IMR-90 (cell line): Measurements from ENCODE around the gene COX8A. TPM values are rescaled to one million over a fixed set of nuclear protein-coding genes. Genes with fewer than 3 reads are reported as not detected.
A peak's percentile ranks its signal among the peaks of the same experiment; 100 is the strongest.

Source experiments
- ATAC-seq: fragments of 200-7000 bp; cut with Tn5 transposase; 2 replicates; pipeline ENCODE4 v1.9.1; 2020; ENCODE audit warnings: low read depth, mild to moderate bottlenecking, moderate library complexity
- BruUV-seq: library from RNA; stranded (reverse); fragments of 400-500 nt; replicated peaks from 2 replicates; lab custom pipeline; 2021; lab: Mats Ljungman, UMichigan
- CTCF ChIA-PET: fragments of 300-600 bp; formaldehyde crosslinking; extraction: SDS; loops from one replicate; lab custom pipeline; 2021; ENCODE audit warnings: antibody characterized with exemption; lab: Yijun Ruan, JAX
- POLR2A ChIA-PET: fragments of 300-600 bp; sonication (Branson Sonifier 250); formaldehyde crosslinking; loops from one replicate; lab custom pipeline; 2022; ENCODE audit warnings: antibody characterized with exemption; ENCODE audit not compliant: unreplicated experiment; lab: Charles Lee
- DNase-seq: peaks from one replicate; pipeline ENCODE4 v3.0.0; 2013
- H2AFZ ChIP-seq: replicated peaks from 2 replicates; pipeline ENCODE3; 2013; ENCODE audit warnings: low read length, mild to moderate bottlenecking; ENCODE audit not compliant: poor library complexity
- H2AK5ac ChIP-seq: 2 replicates; pipeline ENCODE4 v1.6.1; 2013; ENCODE audit warnings: low read depth, low read length, inconsistent platforms
- H2AK9ac ChIP-seq: replicated peaks from 2 replicates; pipeline ENCODE3; 2013; ENCODE audit warnings: mild to moderate bottlenecking, low read depth, low read length, moderate library complexity; ENCODE audit not compliant: poor library complexity
- H2BK120ac ChIP-seq: 2 replicates; pipeline ENCODE4 v1.6.1; 2013; ENCODE audit warnings: low read depth, low read length, inconsistent platforms
- H2BK15ac ChIP-seq: 3 replicates; pipeline ENCODE4 v1.6.1; 2013; ENCODE audit warnings: low read depth, low read length, inconsistent platforms
- H2BK20ac ChIP-seq: 2 replicates; pipeline ENCODE4 v1.6.1; 2013; ENCODE audit warnings: low read depth, mild to moderate bottlenecking, inconsistent platforms, low read length, moderate library complexity
- H2BK5ac ChIP-seq: 2 replicates; pipeline ENCODE4 v1.6.1; 2013; ENCODE audit warnings: mild to moderate bottlenecking, low read depth, low read length, inconsistent platforms; ENCODE audit not compliant: poor library complexity, severe bottlenecking
- H3K14ac ChIP-seq: replicated peaks from 2 replicates; pipeline ENCODE4 v1.6.1; 2013; ENCODE audit warnings: low read depth, low read length, inconsistent platforms
- H3K18ac ChIP-seq: 2 replicates; pipeline ENCODE4 v1.6.1; 2013; ENCODE audit warnings: low read depth, low read length, control low read depth
- H3K23ac ChIP-seq: 2 replicates; pipeline ENCODE4 v1.6.1; 2013; ENCODE audit warnings: low read depth, low read length, inconsistent platforms
- H3K27ac ChIP-seq: 2 replicates; pipeline ENCODE4 v1.5.1; 2013; ENCODE audit warnings: mild to moderate bottlenecking, control low read depth, low read length; ENCODE audit not compliant: insufficient read depth
- H3K27me3 ChIP-seq: 2 replicates; pipeline ENCODE4 v1.6.1; 2013; ENCODE audit warnings: low read length; ENCODE audit not compliant: control insufficient read depth, insufficient read depth
- H3K36me3 ChIP-seq: 2 replicates; pipeline ENCODE4 v1.6.1; 2013; ENCODE audit warnings: low read length, mixed read lengths; ENCODE audit not compliant: control insufficient read depth, insufficient read depth
- H3K4ac ChIP-seq: 2 replicates; pipeline ENCODE4 v1.6.1; 2013; ENCODE audit warnings: low read depth, low read length, inconsistent platforms
- H3K4me1 ChIP-seq: 2 replicates; pipeline ENCODE4 v1.6.1; 2013; ENCODE audit warnings: low read length, mixed read lengths; ENCODE audit not compliant: control insufficient read depth, insufficient read depth
- H3K4me2 ChIP-seq: 2 replicates; pipeline ENCODE4 v1.6.1; 2013; ENCODE audit warnings: low read depth, mild to moderate bottlenecking, control low read depth, low read length, moderate library complexity
- H3K4me3 ChIP-seq: 2 replicates; pipeline ENCODE4 v1.5.1; 2013; ENCODE audit warnings: low read depth, mild to moderate bottlenecking, control low read depth, low read length, moderate library complexity; ENCODE audit not compliant: insufficient read depth
- H3K56ac ChIP-seq: 2 replicates; pipeline ENCODE4 v1.6.1; 2013; ENCODE audit warnings: low read length, inconsistent platforms; ENCODE audit not compliant: insufficient read depth; ENCODE audit errors: extremely low read depth
- H3K79me1 ChIP-seq, 2 experiments: 2 replicates each; pipeline ENCODE4 v1.6.1; 2013; ENCODE audit warnings: low read length in 2 of 2, inconsistent platforms in 1 of 2, low read depth in 1 of 2
- H3K9ac ChIP-seq: 2 replicates; pipeline ENCODE4 v1.6.1; 2013; ENCODE audit warnings: low read depth, low read length, control low read depth
- H3K9me1 ChIP-seq: 2 replicates; pipeline ENCODE4 v1.6.1; 2013; ENCODE audit warnings: low read length, inconsistent platforms; ENCODE audit not compliant: insufficient read depth
- H3K9me3 ChIP-seq: 2 replicates; pipeline ENCODE4 v1.6.1; 2013; ENCODE audit warnings: low read length; ENCODE audit not compliant: control insufficient read depth, insufficient read depth
- H4K20me1 ChIP-seq: 2 replicates; pipeline ENCODE4 v1.6.1; 2013; ENCODE audit warnings: low read length, inconsistent platforms; ENCODE audit not compliant: insufficient read depth
- H4K5ac ChIP-seq: 2 replicates; pipeline ENCODE4 v1.6.1; 2013; ENCODE audit warnings: mild to moderate bottlenecking, low read depth, low read length, control low read depth
- H4K8ac ChIP-seq, 2 experiments: 2 replicates each; pipeline ENCODE4 v1.6.1; 2013; ENCODE audit warnings: low read depth in 2 of 2, low read length in 2 of 2, control low read depth in 1 of 2, inconsistent platforms in 1 of 2
- H4K91ac ChIP-seq: 2 replicates; pipeline ENCODE4 v1.6.1; 2013; ENCODE audit warnings: low read depth, low read length, inconsistent platforms; ENCODE audit not compliant: insufficient read depth
- BHLHE40 ChIP-seq: fragments of 150-350 bp; IDR thresholded peaks from 2 replicates; pipeline ENCODE4 v1.6.1; 2016; ENCODE audit warnings: mild to moderate bottlenecking, low read depth, low read length
- CEBPB ChIP-seq: IDR thresholded peaks from 2 replicates; pipeline ENCODE4 v1.6.1; 2012; ENCODE audit warnings: low read depth, low read length, improper control_type of control experiment
- CHD1 ChIP-seq: IDR thresholded peaks from 2 replicates; pipeline ENCODE4 v1.6.1; 2012; ENCODE audit warnings: low read depth, low read length, improper control_type of control experiment
- ELK1 ChIP-seq: fragments of 150-350 bp; IDR thresholded peaks from 2 replicates; pipeline ENCODE4 v1.6.1; 2016; ENCODE audit warnings: low read depth, mild to moderate bottlenecking, low read length, moderate library complexity, borderline replicate concordance
- FOS ChIP-seq: fragments of 150-350 bp; IDR thresholded peaks from 2 replicates; pipeline ENCODE4 v1.6.1; 2016; ENCODE audit warnings: low read depth, low read length
- MAFK ChIP-seq: IDR thresholded peaks from 2 replicates; pipeline ENCODE4 v1.6.1; 2012; ENCODE audit warnings: low read depth, low read length, improper control_type of control experiment
- MXI1 ChIP-seq: IDR thresholded peaks from 2 replicates; pipeline ENCODE4 v1.6.1; 2012; ENCODE audit warnings: low read depth, mild to moderate bottlenecking, low read length, moderate library complexity, borderline replicate concordance
- NFE2L2 ChIP-seq: fragments of 150-350 bp; IDR thresholded peaks from 2 replicates; pipeline ENCODE4 v1.6.1; 2016; ENCODE audit warnings: low read depth, mild to moderate bottlenecking, low read length
- POLR2A ChIP-seq: IDR thresholded peaks from 2 replicates; pipeline ENCODE4 v1.6.1; 2012; ENCODE audit warnings: mild to moderate bottlenecking, low read depth, low read length
- RAD21 ChIP-seq: IDR thresholded peaks from 2 replicates; pipeline ENCODE4 v1.6.1; 2012; ENCODE audit warnings: low read length, improper control_type of control experiment
- RCOR1 ChIP-seq: IDR thresholded peaks from 2 replicates; pipeline ENCODE4 v1.6.1; 2012; ENCODE audit warnings: mild to moderate bottlenecking, low read length, improper control_type of control experiment; ENCODE audit not compliant: insufficient replicate concordance
- RFX5 ChIP-seq: IDR thresholded peaks from 2 replicates; pipeline ENCODE4 v1.8.0; 2012; ENCODE audit warnings: low read depth, mild to moderate bottlenecking, low read length, moderate library complexity
- SMC3 ChIP-seq: fragments of 150-350 bp; IDR thresholded peaks from 2 replicates; pipeline ENCODE4 v1.6.1; 2016; ENCODE audit warnings: low read depth, mild to moderate bottlenecking, antibody characterized with exemption, low read length, moderate library complexity
- WGBS, 2 experiments: methylation state at CpG; one replicate each; pipeline versions ENCODE4 v1.1.5 to v1.1.7; 2013; ENCODE audit warnings: missing lambda C conversion rate in 2 of 2; ENCODE audit not compliant: insufficient read length in 1 of 2; ENCODE audit errors: extremely low coverage in 2 of 2; 5-methylcytosine and 5-hydroxymethylcytosine counted together
- dilution Hi-C: fragments of 300-500 bp; cut with HindIII; formaldehyde crosslinking; loops from one replicate; pipeline ENCODE4 v1.14.3; 2018; ENCODE audit warnings: low sequenced_read_pairs; ENCODE audit not compliant: unreplicated experiment
- in situ Hi-C: fragments of 300-500 bp; cut with MboI; formaldehyde crosslinking; loops from 3 replicates; pipeline ENCODE4 v1.14.3; 2019; ENCODE audit warnings: low sequenced_read_pairs, inconsistent platforms, mixed read lengths
- intact Hi-C: fragments of 100-400 bp; cut with micrococcal nuclease; formaldehyde crosslinking; loops from 2 replicates; pipeline ENCODE4 v1.10.0; 2022
- polyA plus RNA-seq, 3 experiments: library from polyadenylated mRNA; depleted of rRNA; stranded (reverse); fragments of >200 nt; gene quantifications; 2 replicates each; pipeline ENCODE4 v1.2.3, GENCODE V29; 2012; ENCODE audit warnings: low replicate concordance in 1 of 3
- total RNA-seq: library from RNA; depleted of rRNA; stranded (reverse); fragments of >200 nt; gene quantifications from 2 replicates; pipeline ENCODE4 v1.2.3, GENCODE V29; 2012
- TF ChIP-seq, protein P1 (sequence below): conservative IDR thresholded peaks from 2 replicates; pipeline ENCODE4 v1.5.1; 2012; ENCODE audit warnings: mild to moderate bottlenecking, low read depth, low read length, improper control_type of control experiment
- TF ChIP-seq, protein P2 (sequence below): fragments of 150-350 bp; IDR thresholded peaks from 2 replicates; pipeline ENCODE4 v1.6.1; 2017; ENCODE audit warnings: mild to moderate bottlenecking, antibody characterized with exemption, low read length, low read depth

Gene COX8A
- total and polyA plus RNA-seq, 2 of the 4 experiments (the other 2 are of a cell fraction): 250 to 598 TPM

DNA sequence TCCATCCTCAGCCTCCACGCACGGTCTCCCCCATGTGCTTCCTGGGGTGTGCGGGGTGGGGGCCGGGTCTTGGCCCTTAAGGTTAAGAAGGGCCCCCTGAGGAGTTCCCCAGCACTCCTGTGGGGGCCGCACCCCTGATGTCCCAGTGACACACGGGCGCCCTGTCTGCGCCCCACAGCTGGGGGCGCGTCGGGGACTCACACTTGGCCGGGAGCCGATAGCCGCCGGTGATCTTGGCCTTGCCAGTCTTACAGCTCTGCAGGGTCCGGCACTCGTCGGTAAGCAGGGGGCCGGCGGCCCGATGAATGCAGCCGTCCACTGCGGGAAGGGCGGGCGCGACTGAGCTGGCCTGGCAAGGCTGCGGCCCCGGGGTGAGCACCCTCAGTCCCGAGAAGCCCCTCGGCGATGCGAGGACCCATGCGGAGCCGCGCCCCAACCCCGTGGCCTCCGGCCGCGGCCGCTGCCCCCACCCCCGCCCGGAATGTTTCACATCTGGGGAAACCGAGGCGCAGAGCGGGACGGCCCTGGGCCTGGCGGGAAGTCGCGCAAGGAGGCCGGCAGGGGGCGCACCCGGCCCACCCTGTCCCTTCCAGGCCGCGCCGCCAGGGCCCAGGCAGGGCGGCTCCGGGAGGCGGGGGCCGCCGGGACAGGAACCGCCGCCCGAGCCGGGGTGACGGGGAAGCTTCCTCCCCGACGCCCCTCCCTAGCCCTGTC lies 25.8 kb downstream of the COX8A start:
- Histone ChIP-seq H3K23ac (no peak overlapping the region), H2BK20ac (no peak overlapping the region), H2BK15ac (no peak overlapping the region), H3K9me1 (0 out of 2 replicates have a peak, but pooled peaks cover 3% of the 10 kb centered on the region), H4K8ac (peak overlapping the region in 1 of 2 experiments; percentile 40; a peak in 1 of 4 replicates), H3K9me3 (no peaks in the 10 kb centered on the region), H3K9ac (no peak overlapping the region), H3K18ac (no peak overlapping the region), H3K27me3 (no peaks in the 10 kb centered on the region), H4K5ac (no peak overlapping the region), H4K91ac (no peak overlapping the region), H3K4me2 (no peak overlapping the region), H3K4me3 (no peak overlapping the region), H4K20me1 (peaks cover 17% of the 10 kb centered on the region), H2AFZ (peak overlapping the region; percentile 81), H2BK120ac (no peak overlapping the region), H2BK5ac (no peak overlapping the region), H3K4me1 (0 out of 2 replicates have a peak, but pooled peaks cover 1% of the 10 kb centered on the region), H3K27ac (no peak overlapping the region), H3K14ac (no peak overlapping the region), H3K79me1 (peaks cover 0 to 7% of the 10 kb centered on the region in 2 experiments; a peak in 1 of 4 replicates), H2AK9ac (peak overlapping the region; percentile 88), H3K36me3 (peaks cover 31% of the 10 kb centered on the region), H3K56ac (no peak overlapping the region), H3K4ac (no peak overlapping the region), H2AK5ac (no peak overlapping the region)
- dilution Hi-C loops (no loop called here), intact Hi-C loops (loop anchor here (1.0 to 10.0 kb wide), 2 partner anchors 148 to 305 kb away; partner anchors contain the start of genes CATSPERZ and ESRRA), in situ Hi-C loops (no loop called here)
- 9% methylated on average over 29 of the region's 67 CpGs; no CpG with 5 or more reads in 1 of the 2 experiments for WGBS, 2 experiments
- DNase-seq: peak; percentile 59
- CTCF ChIA-PET: interaction anchor here (0.9 kb wide), 1 partner anchor 150 kb away, joined by 3 read pairs; no protein-coding TSS in a partner anchor
- POLR2A ChIA-PET: no interaction called here
- ATAC-seq: peak; percentile 87
- no TSS peak for BruUV-seq
- TF ChIP-seq, protein P1, sequence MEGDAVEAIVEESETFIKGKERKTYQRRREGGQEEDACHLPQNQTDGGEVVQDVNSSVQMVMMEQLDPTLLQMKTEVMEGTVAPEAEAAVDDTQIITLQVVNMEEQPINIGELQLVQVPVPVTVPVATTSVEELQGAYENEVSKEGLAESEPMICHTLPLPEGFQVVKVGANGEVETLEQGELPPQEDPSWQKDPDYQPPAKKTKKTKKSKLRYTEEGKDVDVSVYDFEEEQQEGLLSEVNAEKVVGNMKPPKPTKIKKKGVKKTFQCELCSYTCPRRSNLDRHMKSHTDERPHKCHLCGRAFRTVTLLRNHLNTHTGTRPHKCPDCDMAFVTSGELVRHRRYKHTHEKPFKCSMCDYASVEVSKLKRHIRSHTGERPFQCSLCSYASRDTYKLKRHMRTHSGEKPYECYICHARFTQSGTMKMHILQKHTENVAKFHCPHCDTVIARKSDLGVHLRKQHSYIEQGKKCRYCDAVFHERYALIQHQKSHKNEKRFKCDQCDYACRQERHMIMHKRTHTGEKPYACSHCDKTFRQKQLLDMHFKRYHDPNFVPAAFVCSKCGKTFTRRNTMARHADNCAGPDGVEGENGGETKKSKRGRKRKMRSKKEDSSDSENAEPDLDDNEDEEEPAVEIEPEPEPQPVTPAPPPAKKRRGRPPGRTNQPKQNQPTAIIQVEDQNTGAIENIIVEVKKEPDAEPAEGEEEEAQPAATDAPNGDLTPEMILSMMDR: peak; percentile 78
- TF ChIP-seq MXI1: no peak
- no peak for TF ChIP-seq POLR2A
- no peak for TF ChIP-seq CHD1
- no peak for TF ChIP-seq ELK1
- no peak for TF ChIP-seq BHLHE40
- no peak for TF ChIP-seq FOS
- TF ChIP-seq MAFK: no peak
- no peak for TF ChIP-seq NFE2L2
- TF ChIP-seq RFX5: no peak
- TF ChIP-seq CEBPB: no peak
- TF ChIP-seq, protein P2, sequence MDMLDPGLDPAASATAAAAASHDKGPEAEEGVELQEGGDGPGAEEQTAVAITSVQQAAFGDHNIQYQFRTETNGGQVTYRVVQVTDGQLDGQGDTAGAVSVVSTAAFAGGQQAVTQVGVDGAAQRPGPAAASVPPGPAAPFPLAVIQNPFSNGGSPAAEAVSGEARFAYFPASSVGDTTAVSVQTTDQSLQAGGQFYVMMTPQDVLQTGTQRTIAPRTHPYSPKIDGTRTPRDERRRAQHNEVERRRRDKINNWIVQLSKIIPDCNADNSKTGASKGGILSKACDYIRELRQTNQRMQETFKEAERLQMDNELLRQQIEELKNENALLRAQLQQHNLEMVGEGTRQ: no peak
- TF ChIP-seq RAD21: peak; percentile 85
- no peak for TF ChIP-seq RCOR1
- peak; percentile 73 for TF ChIP-seq SMC3
